Ovary (tissue), 9 donors: ENCODE measurements around the gene HMG20B. TPM values are rescaled to one million over a fixed set of nuclear protein-coding genes. Genes with fewer than 3 reads are reported as not detected.
A peak's percentile ranks its signal among the peaks of the same experiment; 100 is the strongest.

Source experiments
- DNase-seq, 5 donors: peaks; one replicate each; pipeline ENCODE4 v3.0.0-alpha.2; 2019 to 2020
- H3K27ac ChIP-seq, 2 donors: fragments of 200-600 bp; one replicate each; pipeline versions ENCODE4 v1.5.1 to v1.8.0; 2019 to 2022
- H3K27me3 ChIP-seq: fragments of 200-600 bp; one replicate; pipeline ENCODE4 v1.8.0; 2022
- H3K36me3 ChIP-seq: fragments of 200-600 bp; sonication (generic); one replicate; pipeline ENCODE4 v1.5.1; 2019
- H3K4me1 ChIP-seq: one replicate; pipeline ENCODE4 v1.8.1; 2013; ENCODE audit warnings: mild to moderate bottlenecking, moderate library complexity; ENCODE audit not compliant: insufficient read depth
- H3K4me3 ChIP-seq: fragments of 200-600 bp; sonication (generic); one replicate; pipeline ENCODE4 v1.5.1; 2017
- H3K9me3 ChIP-seq, 2 donors: fragments of 200-600 bp in 1 of 2; sonication (generic) in 1 of 2; one replicate each; pipeline versions ENCODE4 v1.5.1 to v1.8.1; 2013 to 2019; ENCODE audit warnings: mild to moderate bottlenecking in 1 of 2, moderate library complexity in 1 of 2
- CTCF ChIP-seq, 3 donors: fragments of 450-650 bp in 2 of 3; fragments of 200-600 bp in 1 of 3; IDR thresholded peaks; one replicate each; pipeline versions ENCODE4 v1.5.1 to v1.8.0; 2016 to 2022; ENCODE audit warnings: antibody characterized with exemption in 3 of 3, mild to moderate bottlenecking in 1 of 3
- EP300 ChIP-seq: sonication (generic); formaldehyde crosslinking; IDR thresholded peaks from one replicate; pipeline ENCODE4 v1.6.1; 2017; ENCODE audit warnings: antibody characterized with exemption
- POLR2A ChIP-seq: fragments of 450-650 bp; IDR thresholded peaks from one replicate; pipeline ENCODE4 v1.6.1; 2017; ENCODE audit warnings: antibody characterized with exemption, mild to moderate bottlenecking, moderate library complexity
- WGBS, 3 donors: extraction: QIAGEN DNeasy Blood & Tissue Kit in 1 of 3; methylation state at CpG; one replicate each; pipeline versions ENCODE4 v1.1.5 to v1.1.7; 2013 to 2017; 5-methylcytosine and 5-hydroxymethylcytosine counted together
- intact Hi-C, 4 donors: fragments of 100-400 bp; cut with DNase I; formaldehyde crosslinking; loops; one replicate each; pipeline versions ENCODE4 v1.11.0 to v1.15.1; 2022 to 2023
- polyA plus RNA-seq, 2 donors: library from polyadenylated mRNA; stranded (reverse); fragments of 200-250 nt in 1 of 2; fragments of 350-450 nt in 1 of 2; fragmentation: Illumina TruSeq in 1 of 2; extraction: RNeasy Lipid Tissue Mini Kit (QIAGEN cat#74804) in 1 of 2; gene quantifications; one replicate each; pipeline ENCODE4 v1.2.3, GENCODE V29; 2013 to 2014
- total RNA-seq, 7 donors: library from RNA; depleted of rRNA in 2 of 7; stranded (reverse); fragments of >200 nt in 2 of 7; fragmentation: NEBNext Ultra II Directional in 3 of 7; extraction: Animal tissue kit (Norgen Biotek cat#: 25700) in 3 of 7; gene quantifications; one replicate each; pipeline versions ENCODE4 v1.1.0 to v1.2.4, GENCODE V29; 2016 to 2023
- donor health status: DM: no; HTN: no; CAD: no; lungs with moderate emphysema.
- donor health status: DM: no; HTN: no; CAD: no.
- donor health status: Bipolar disorder and iron deficiency.
- donor health status: DM: yes; HTN: yes; CAD: no.
- donor health status: DM: no; HTN: no; CAD: no.
- donor health status: DM: yes; HTN: yes; CAD: no.

Gene HMG20B
- total and polyA plus RNA-seq, 9 donors = 33.2 to 109 (median 60.3) TPM

- TF ChIP-seq CTCF (IDR thresholded peaks at IDR 0.05) (no peak), EP300 (no peak), POLR2A (no peak)
- Histone ChIP-seq H3K36me3 (no peaks in the 10 kb centered on the region), H3K4me3 (no peak overlapping the region), H3K27ac (no peak overlapping the region), H3K4me1 (no peaks in the 10 kb centered on the region), H3K9me3 (no peaks in the 10 kb centered on the region), H3K27me3 (no peaks in the 10 kb centered on the region)
- 75 to 83% (median 76%) methylated on average over 30 to 34 of the region's 34 CpGs for WGBS, 3 donors
- intact Hi-C loops = no loop called here
- DNase-seq = no peak
Measured at GRCh38 chr19:3595521-3596061, 22.8 kb downstream of the HMG20B start.

GRCh38 chr19:3599776-3600187, 27.0 kb downstream of the HMG20B start:
- no peak for TF ChIP-seq CTCF (IDR thresholded peaks at IDR 0.05)
- no peak for TF ChIP-seq EP300
- DNase-seq = no peak
- Histone ChIP-seq H3K4me1 (no peaks in the 10 kb centered on the region), H3K27ac (no peak overlapping the region), H3K27me3 (no peaks in the 10 kb centered on the region), H3K9me3 (no peaks in the 10 kb centered on the region), H3K4me3 (no peak overlapping the region), H3K36me3 (no peaks in the 10 kb centered on the region)
- WGBS, 3 donors = 91 to 94% (median 92%) methylated on average over 28 of the region's 28 CpGs
- intact Hi-C loops = no loop called here

- Histone ChIP-seq H3K36me3 (no peaks in the 10 kb centered on the region), H3K4me3 (no peak overlapping the region), H3K9me3 (no peaks in the 10 kb centered on the region), H3K27me3 (no peaks in the 10 kb centered on the region), H3K4me1 (no peaks in the 10 kb centered on the region), H3K27ac (no peak overlapping the region)
- WGBS, 3 donors = 81 to 85% (median 84%) methylated on average over 12 of the region's 12 CpGs
- no peak for TF ChIP-seq CTCF (IDR thresholded peaks at IDR 0.05)
- TF ChIP-seq EP300 = no peak
- no peak for TF ChIP-seq POLR2A
- no peak for DNase-seq
- intact Hi-C loops = no loop called here
Measured at GRCh38 chr19:3601021-3601420, 28.3 kb downstream of the HMG20B start.

GRCh38 chr19:3603121-3603811, 30.5 kb downstream of the HMG20B start:
- no peak overlapping the region for H3K27ac ChIP-seq
- WGBS, 3 donors = 47 to 55% (median 53%) methylated on average over 23 of the region's 23 CpGs
- intact Hi-C loops = no loop called here
- no peaks in the 10 kb centered on the region for H3K27me3 ChIP-seq
- H3K4me3 ChIP-seq = no peak overlapping the region
- H3K36me3 ChIP-seq = no peaks in the 10 kb centered on the region
- TF ChIP-seq CTCF (IDR thresholded peaks at IDR 0.05) = no peak
- no peak for TF ChIP-seq POLR2A
- TF ChIP-seq EP300 = no peak
- DNase-seq = peak in 2 of 5 donors; percentile 26 to 42
- H3K9me3 ChIP-seq = no peaks in the 10 kb centered on the region
- H3K4me1 ChIP-seq = peaks cover 9% of the 10 kb centered on the region
